ENCODE results near the gene HSPA14.

HSPA14 gene

GRCh38 chr10:14821635-14822375 is 16.3 kb upstream of the HSPA14 start:
- no peak for DNase-seq (ENCODE audit: low spot score)
- in situ Hi-C loops (cut with MboI; ENCODE audit: low sequenced_read_pairs, unreplicated experiment) = loop anchor here (25.0 kb wide), 1 partner anchor 610 kb away; no protein-coding TSS in a partner anchor
- TF ChIP-seq CTCF (IDR thresholded peaks at IDR 0.05; ENCODE audit: borderline replicate concordance, control extremely low read depth, extremely low read depth, insufficient read depth, missing control alignments) = no peak

DNA sequence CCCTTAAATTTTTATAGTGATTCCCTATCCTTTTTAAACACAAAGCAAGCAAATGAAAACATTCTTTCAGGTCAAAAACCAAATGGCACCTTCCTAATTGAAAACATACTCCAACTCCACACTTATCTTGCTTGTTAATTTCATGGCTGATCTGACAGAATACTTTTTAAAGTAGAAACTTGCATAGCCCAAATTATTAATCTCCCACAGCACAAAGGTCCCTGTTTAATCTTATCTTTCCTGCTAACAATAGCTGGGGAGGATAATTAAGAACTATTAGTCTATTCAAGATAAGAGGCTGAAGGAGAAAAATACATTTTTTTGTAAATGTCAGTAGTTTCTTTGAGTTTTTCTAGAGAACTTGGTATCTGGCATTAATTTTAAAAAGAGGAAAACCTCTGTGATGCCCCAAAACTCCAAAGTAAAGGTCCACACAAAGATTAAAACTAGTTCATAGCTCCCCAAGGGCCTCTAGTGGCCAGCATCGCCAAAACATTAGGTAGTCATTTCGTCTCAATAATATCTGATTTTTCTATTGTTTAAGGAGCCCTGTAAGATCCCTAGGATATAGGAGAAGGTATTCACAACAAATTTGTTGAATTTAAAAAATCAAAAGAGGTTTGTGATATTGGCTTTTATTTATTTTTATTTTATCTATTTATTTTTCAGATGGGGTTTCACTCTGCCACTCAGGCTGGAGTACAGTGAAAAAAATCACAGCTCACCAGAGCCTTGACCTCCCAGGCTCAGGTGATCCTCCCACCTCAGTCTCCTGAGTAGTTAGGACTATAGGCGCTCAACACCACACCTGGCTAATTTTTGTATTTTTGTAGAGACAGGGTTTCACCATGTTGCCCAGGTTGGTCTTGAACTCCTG is 15.0 kb upstream of the HSPA14 start:
- peak; percentile 33 for TF ChIP-seq CTCF (IDR thresholded peaks at IDR 0.05; ENCODE audit: borderline replicate concordance, control extremely low read depth, extremely low read depth, insufficient read depth, missing control alignments)
- in situ Hi-C loops (cut with MboI; ENCODE audit: low sequenced_read_pairs, unreplicated experiment) = loop anchor here (25.0 kb wide), 1 partner anchor 611 kb away; no protein-coding TSS in a partner anchor
- peak; percentile 66 for DNase-seq (ENCODE audit: low spot score)

DNA sequence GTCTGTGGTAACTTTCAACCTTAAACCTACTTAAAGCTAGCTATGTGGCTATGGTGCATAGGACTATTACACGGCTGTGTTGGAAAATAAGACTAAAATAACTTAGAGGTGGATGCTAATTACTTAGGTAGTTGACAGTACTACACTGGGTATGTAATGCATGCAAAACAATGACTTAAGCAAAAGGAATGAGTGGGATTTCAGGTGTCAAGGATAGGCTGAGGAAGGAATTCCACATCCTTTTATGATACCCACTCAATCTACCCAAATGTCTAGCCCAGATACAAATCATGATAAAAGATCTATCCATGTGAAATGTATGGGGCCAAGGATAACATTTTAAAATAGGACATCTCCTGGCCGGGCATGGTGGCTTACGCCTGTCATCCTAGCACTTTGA is 14.1 kb upstream of the HSPA14 start:
- in situ Hi-C loops (cut with MboI; ENCODE audit: low sequenced_read_pairs, unreplicated experiment) = loop anchor here (25.0 kb wide), 1 partner anchor 612 kb away; no protein-coding TSS in a partner anchor
- DNase-seq (ENCODE audit: low spot score) = no peak
- no peak for TF ChIP-seq CTCF (IDR thresholded peaks at IDR 0.05; ENCODE audit: borderline replicate concordance, control extremely low read depth, extremely low read depth, insufficient read depth, missing control alignments)

DNA sequence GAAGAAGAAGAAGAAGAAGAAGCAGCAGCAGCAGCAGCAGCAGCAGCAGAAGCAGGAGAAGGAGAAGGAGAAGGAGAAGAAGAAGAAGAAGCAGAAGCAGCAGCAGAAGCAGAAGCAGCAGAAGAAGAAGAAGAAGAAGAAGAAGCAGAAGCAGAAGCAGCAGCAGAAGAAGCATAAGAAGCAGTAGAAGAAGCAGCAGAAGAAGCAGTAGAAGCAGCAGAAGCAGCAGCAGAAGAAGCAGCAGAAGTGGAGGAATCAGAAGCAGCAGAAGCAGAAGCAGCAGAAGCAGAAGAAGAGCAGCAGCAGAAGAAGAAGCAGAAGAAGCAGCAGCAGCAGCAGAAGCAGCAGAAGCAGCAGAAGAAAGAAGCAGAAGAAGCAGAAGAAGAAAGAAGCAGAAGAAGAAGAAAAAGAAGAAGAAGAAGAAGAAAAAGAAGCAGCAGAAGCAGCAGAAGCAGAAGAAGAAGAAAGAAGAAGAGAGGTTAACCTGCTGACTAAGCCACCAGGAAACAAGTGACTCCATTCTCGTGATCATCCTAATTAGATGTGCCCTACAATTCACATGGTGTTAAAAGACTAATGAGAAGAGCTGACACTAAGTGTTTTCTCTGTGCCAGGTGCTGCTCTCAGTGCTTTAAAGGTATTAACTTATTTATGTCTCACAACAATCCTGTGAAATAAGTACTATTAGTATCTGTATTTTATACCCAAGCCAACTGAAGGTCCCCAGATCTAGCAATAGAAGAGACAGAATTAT is 11.9 kb upstream of the HSPA14 start:
- TF ChIP-seq CTCF (IDR thresholded peaks at IDR 0.05; ENCODE audit: borderline replicate concordance, control extremely low read depth, extremely low read depth, insufficient read depth, missing control alignments) = no peak
- in situ Hi-C loops (cut with MboI; ENCODE audit: low sequenced_read_pairs, unreplicated experiment) = no loop called here
- no peak for DNase-seq (ENCODE audit: low spot score)

DNA sequence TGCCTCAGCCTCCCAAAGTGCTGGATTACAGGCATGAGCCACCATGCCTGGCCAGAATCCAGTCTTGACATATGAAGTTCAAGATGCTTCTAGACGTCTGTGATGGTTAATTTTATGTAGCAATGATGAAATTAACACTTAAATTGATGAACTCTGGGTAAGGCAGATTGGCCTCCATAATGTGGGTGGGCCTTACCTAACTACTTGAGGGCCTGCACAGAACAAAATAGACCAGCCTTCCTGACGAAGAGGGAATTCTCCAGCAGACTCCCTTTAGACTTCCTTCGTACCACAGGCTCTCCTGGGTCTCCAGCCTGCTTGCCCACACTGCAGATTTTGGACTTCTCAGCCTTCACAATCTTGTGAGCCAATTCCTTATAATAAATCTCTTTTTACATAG is 5.0 kb upstream of the HSPA14 start:
- in situ Hi-C loops (cut with MboI; ENCODE audit: low sequenced_read_pairs, unreplicated experiment) = no loop called here
- no peak for DNase-seq (ENCODE audit: low spot score)
- TF ChIP-seq CTCF (IDR thresholded peaks at IDR 0.05; ENCODE audit: borderline replicate concordance, control extremely low read depth, extremely low read depth, insufficient read depth, missing control alignments) = no peak

DNA sequence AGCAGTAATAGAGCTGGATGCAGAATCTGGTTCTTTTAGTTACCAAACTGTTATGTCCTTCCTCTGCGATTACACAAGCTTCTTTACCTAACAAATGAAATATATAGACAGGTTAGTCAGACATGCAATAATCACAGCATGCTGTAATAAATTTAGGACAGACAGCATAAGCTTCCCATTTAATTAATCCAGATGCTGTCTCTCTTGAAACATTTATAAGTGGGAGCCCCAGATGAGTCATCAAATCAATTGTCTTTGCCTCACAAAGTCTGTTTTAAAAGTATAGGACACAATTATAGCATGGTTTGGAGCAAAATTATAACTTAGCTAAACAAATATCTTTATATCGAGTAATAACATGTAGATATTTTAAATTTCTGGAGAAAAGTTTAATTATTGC is 1.9 kb upstream of the HSPA14 start:
- DNase-seq (ENCODE audit: low spot score) = no peak
- no peak for TF ChIP-seq CTCF (IDR thresholded peaks at IDR 0.05; ENCODE audit: borderline replicate concordance, control extremely low read depth, extremely low read depth, insufficient read depth, missing control alignments)
- in situ Hi-C loops (cut with MboI; ENCODE audit: low sequenced_read_pairs, unreplicated experiment) = no loop called here

Measured in GM13976 (cell line).